GM12891 (cell line): ENCODE measurements around the gene NCKAP5.

Source experiments
- DNase-seq: peaks from one replicate; pipeline ENCODE4 v3.0.0; 2011; ENCODE audit warnings: low spot score; ENCODE audit not compliant: insufficient read length
- FAIRE-seq: peaks from 2 replicates; lab custom pipeline; 2011; peaks lifted over from hg19 to GRCh38; lab: Jason Lieb, UNC
- PAX5 ChIP-seq: IDR thresholded peaks from 2 replicates; pipeline ENCODE4 v1.6.1; 2011; ENCODE audit warnings: low read length, moderate library complexity, mild to moderate bottlenecking; ENCODE audit not compliant: insufficient read depth, severe bottlenecking
- POLR2A ChIP-seq: IDR thresholded peaks from 2 replicates; pipeline ENCODE4 v1.6.1; 2011; ENCODE audit warnings: low read depth, low read length, control low read depth
- POLR2AphosphoS5 ChIP-seq: IDR thresholded peaks from 2 replicates; pipeline ENCODE4 v1.6.1; 2011; ENCODE audit warnings: low read depth, low read length, control low read depth
- POU2F2 ChIP-seq: IDR thresholded peaks from 2 replicates; pipeline ENCODE4 v1.6.1; 2011; ENCODE audit warnings: low read depth, mild to moderate bottlenecking, control low read depth, low read length, moderate library complexity
- SPI1 ChIP-seq: IDR thresholded peaks from 2 replicates; pipeline ENCODE4 v1.6.1; 2011; ENCODE audit warnings: low read depth, low read length, control low read depth
- TAF1 ChIP-seq: IDR thresholded peaks from 2 replicates; pipeline ENCODE4 v1.6.1; 2011; ENCODE audit warnings: low read depth, low read length, control low read depth

The NCKAP5 gene

GRCh38 chr2:133581010-133581760 lies 12.9 kb upstream of the NCKAP5 start:
- DNase-seq (no peak), FAIRE-seq (no peak)
- TF ChIP-seq POLR2AphosphoS5 (no peak), PAX5 (no peak), POLR2A (no peak), TAF1 (no peak), SPI1 (no peak), POU2F2 (no peak)

GRCh38 chr2:133579274-133579673 lies 11.0 kb upstream of the NCKAP5 start:
- FAIRE-seq, result no peak
- no peak for DNase-seq

GRCh38 chr2:133576714-133577113 lies 8.5 kb upstream of the NCKAP5 start:
- no peak for DNase-seq
- no peak for TF ChIP-seq POLR2AphosphoS5
- no peak for FAIRE-seq

More at GRCh38 chr2:133579274-133579673, 11.0 kb upstream of the NCKAP5 start:
- TF ChIP-seq POLR2AphosphoS5 (no peak), POU2F2 (no peak), TAF1 (no peak), SPI1 (no peak), PAX5 (no peak), POLR2A (no peak)

GRCh38 chr2:133574620-133575019 lies 6.4 kb upstream of the NCKAP5 start:
- FAIRE-seq (no peak), DNase-seq (no peak)
- TF ChIP-seq TAF1, result no peak
- no peak for TF ChIP-seq PAX5
- TF ChIP-seq POU2F2, result no peak
- no peak for TF ChIP-seq POLR2A
- no peak for TF ChIP-seq POLR2AphosphoS5
- no peak for TF ChIP-seq SPI1

GRCh38 chr2:133574186-133574585 lies 5.9 kb upstream of the NCKAP5 start:
- DNase-seq, result no peak
- TF ChIP-seq SPI1, result no peak
- TF ChIP-seq POLR2A, result no peak
- no peak for TF ChIP-seq POLR2AphosphoS5
- TF ChIP-seq POU2F2, result no peak
- no peak for TF ChIP-seq TAF1
- no peak for TF ChIP-seq PAX5
- FAIRE-seq, result no peak

- DNase-seq (no peak), FAIRE-seq (no peak)
- TF ChIP-seq TAF1 (no peak), POLR2A (no peak), POLR2AphosphoS5 (no peak), SPI1 (no peak), POU2F2 (no peak)
Measured at GRCh38 chr2:133573491-133574162, 5.4 kb upstream of the NCKAP5 start.

GRCh38 chr2:133571249-133571648 lies 3.0 kb upstream of the NCKAP5 start:
- no peak for DNase-seq
- no peak for FAIRE-seq

GRCh38 chr2:133570542-133570941 lies 2.3 kb upstream of the NCKAP5 start:
- FAIRE-seq (no peak), DNase-seq (no peak)
- no peak for TF ChIP-seq POLR2AphosphoS5
- no peak for TF ChIP-seq TAF1
- TF ChIP-seq POU2F2, result no peak
- no peak for TF ChIP-seq POLR2A
- TF ChIP-seq SPI1, result no peak
- TF ChIP-seq PAX5, result no peak

More at GRCh38 chr2:133571249-133571648, 3.0 kb upstream of the NCKAP5 start:
- TF ChIP-seq SPI1, result no peak
- TF ChIP-seq POLR2A, result no peak
- TF ChIP-seq TAF1, result no peak

- FAIRE-seq (no peak), DNase-seq (no peak)
- TF ChIP-seq TAF1 (no peak), PAX5 (no peak), POLR2A (no peak), POLR2AphosphoS5 (no peak), POU2F2 (no peak)
Measured at GRCh38 chr2:133569286-133569830, 1.1 kb upstream of the NCKAP5 start.

- DNase-seq, result no peak
- no peak for FAIRE-seq
- TF ChIP-seq POLR2AphosphoS5, result no peak
- TF ChIP-seq TAF1, result no peak
- TF ChIP-seq PAX5, result no peak
- TF ChIP-seq SPI1, result no peak
- no peak for TF ChIP-seq POLR2A
- no peak for TF ChIP-seq POU2F2
Measured at GRCh38 chr2:133568598-133568997, 335 bp upstream of the NCKAP5 start.
